ENCODE results near the gene CALD1. TPM values are rescaled to one million over a fixed set of nuclear protein-coding genes. Genes with fewer than 3 reads are reported as not detected.

Gene CALD1
- total and polyA plus RNA-seq, 9 donors, result 79.3 to 209 (median 128) TPM

- H3K4me3 ChIP-seq (ENCODE audit: low read length), result no peak overlapping the region
- H3K27ac ChIP-seq (ENCODE audit: low read length), result no peak overlapping the region
- H3K27me3 ChIP-seq (ENCODE audit: control insufficient read depth, insufficient read depth, low read length), result no peaks in the 10 kb centered on the region
- no peaks in the 10 kb centered on the region for H3K9me3 ChIP-seq (replicated peaks; ENCODE audit: control insufficient read depth, low read depth, low read length)
- WGBS (ENCODE audit: insufficient coverage), result no CpG with 5 or more reads among the region's 4 CpGs
- H3K36me3 ChIP-seq (ENCODE audit: control insufficient read depth, insufficient read depth, low read length), result no peaks in the 10 kb centered on the region
- DNase-seq, result no peak
- no peaks in the 10 kb centered on the region for H3K4me1 ChIP-seq (ENCODE audit: control insufficient read depth, insufficient read depth, low read length)
These were observed 23.3 kb downstream of the CALD1 start for GRCh38 chr7:134802762-134803161.

- no peaks in the 10 kb centered on the region for H3K27me3 ChIP-seq (ENCODE audit: control insufficient read depth, insufficient read depth, low read length)
- H3K36me3 ChIP-seq (ENCODE audit: control insufficient read depth, insufficient read depth, low read length), result no peaks in the 10 kb centered on the region
- no peak overlapping the region for H3K27ac ChIP-seq (ENCODE audit: low read length)
- DNase-seq, result no peak
- no peaks in the 10 kb centered on the region for H3K4me1 ChIP-seq (ENCODE audit: control insufficient read depth, insufficient read depth, low read length)
- no CpG with 5 or more reads among the region's 2 CpGs for WGBS (ENCODE audit: insufficient coverage)
- no peaks in the 10 kb centered on the region for H3K9me3 ChIP-seq (replicated peaks; ENCODE audit: control insufficient read depth, low read depth, low read length)
- no peak overlapping the region for H3K4me3 ChIP-seq (ENCODE audit: low read length)
These were observed 24.9 kb downstream of the CALD1 start for GRCh38 chr7:134804351-134804750.

- Histone ChIP-seq H3K9me3 (replicated peaks; ENCODE audit: control insufficient read depth, low read depth, low read length) (no peaks in the 10 kb centered on the region), H3K27ac (ENCODE audit: low read length) (no peak overlapping the region), H3K4me1 (ENCODE audit: control insufficient read depth, insufficient read depth, low read length) (no peaks in the 10 kb centered on the region), H3K27me3 (ENCODE audit: control insufficient read depth, insufficient read depth, low read length) (no peaks in the 10 kb centered on the region), H3K36me3 (ENCODE audit: control insufficient read depth, insufficient read depth, low read length) (no peaks in the 10 kb centered on the region), H3K4me3 (ENCODE audit: low read length) (no peak overlapping the region)
- no peak for DNase-seq
- WGBS (ENCODE audit: insufficient coverage), result 71% methylated on average over 1 of the region's 3 CpGs
These were observed 25.4 kb downstream of the CALD1 start for GRCh38 chr7:134804854-134805253.

GRCh38 chr7:134806197-134806596, 26.8 kb downstream of the CALD1 start:
- no peaks in the 10 kb centered on the region for H3K36me3 ChIP-seq (ENCODE audit: control insufficient read depth, insufficient read depth, low read length)
- no peak overlapping the region for H3K4me3 ChIP-seq (ENCODE audit: low read length)
- H3K27ac ChIP-seq (ENCODE audit: low read length), result no peak overlapping the region
- no peak for DNase-seq
- no peaks in the 10 kb centered on the region for H3K9me3 ChIP-seq (replicated peaks; ENCODE audit: control insufficient read depth, low read depth, low read length)
- H3K4me1 ChIP-seq (ENCODE audit: control insufficient read depth, insufficient read depth, low read length), result peaks cover 3% of the 10 kb centered on the region
- H3K27me3 ChIP-seq (ENCODE audit: control insufficient read depth, insufficient read depth, low read length), result no peaks in the 10 kb centered on the region
- no CpG with 5 or more reads among the region's 4 CpGs for WGBS (ENCODE audit: insufficient coverage)

GRCh38 chr7:134809616-134810015, 30.2 kb downstream of the CALD1 start:
- no peaks in the 10 kb centered on the region for H3K27me3 ChIP-seq (ENCODE audit: control insufficient read depth, insufficient read depth, low read length)
- DNase-seq, result no peak
- H3K4me3 ChIP-seq (ENCODE audit: low read length), result no peak overlapping the region
- H3K36me3 ChIP-seq (ENCODE audit: control insufficient read depth, insufficient read depth, low read length), result no peaks in the 10 kb centered on the region
- H3K4me1 ChIP-seq (ENCODE audit: control insufficient read depth, insufficient read depth, low read length), result peaks cover 3% of the 10 kb centered on the region
- H3K27ac ChIP-seq (ENCODE audit: low read length), result no peak overlapping the region
- H3K9me3 ChIP-seq (replicated peaks; ENCODE audit: control insufficient read depth, low read depth, low read length), result no peaks in the 10 kb centered on the region
- WGBS (ENCODE audit: insufficient coverage), result no CpG with 5 or more reads among the region's 1 CpG

GRCh38 chr7:134811765-134812164, 32.3 kb downstream of the CALD1 start:
- Histone ChIP-seq H3K4me3 (ENCODE audit: low read length) (no peak overlapping the region), H3K9me3 (replicated peaks; ENCODE audit: control insufficient read depth, low read depth, low read length) (no peaks in the 10 kb centered on the region), H3K27ac (ENCODE audit: low read length) (no peak overlapping the region), H3K36me3 (ENCODE audit: control insufficient read depth, insufficient read depth, low read length) (no peaks in the 10 kb centered on the region), H3K4me1 (ENCODE audit: control insufficient read depth, insufficient read depth, low read length) (peaks cover 3% of the 10 kb centered on the region), H3K27me3 (ENCODE audit: control insufficient read depth, insufficient read depth, low read length) (no peaks in the 10 kb centered on the region)
- WGBS (ENCODE audit: insufficient coverage), result no CpG with 5 or more reads among the region's 3 CpGs
- DNase-seq, result peak; percentile 69

- Histone ChIP-seq H3K4me1 (ENCODE audit: control insufficient read depth, insufficient read depth, low read length) (peaks cover 3% of the 10 kb centered on the region), H3K36me3 (ENCODE audit: control insufficient read depth, insufficient read depth, low read length) (no peaks in the 10 kb centered on the region), H3K27me3 (ENCODE audit: control insufficient read depth, insufficient read depth, low read length) (no peaks in the 10 kb centered on the region), H3K27ac (ENCODE audit: low read length) (no peak overlapping the region), H3K9me3 (replicated peaks; ENCODE audit: control insufficient read depth, low read depth, low read length) (no peaks in the 10 kb centered on the region), H3K4me3 (ENCODE audit: low read length) (no peak overlapping the region)
- DNase-seq, result no peak
- 78% methylated on average over 6 of the region's 6 CpGs for WGBS (ENCODE audit: insufficient coverage)
These were observed 34.4 kb downstream of the CALD1 start for GRCh38 chr7:134813663-134814396.

GRCh38 chr7:134814730-134815364, 35.4 kb downstream of the CALD1 start:
- Histone ChIP-seq H3K9me3 (replicated peaks; ENCODE audit: control insufficient read depth, low read depth, low read length) (no peaks in the 10 kb centered on the region), H3K27ac (ENCODE audit: low read length) (no peak overlapping the region), H3K4me1 (ENCODE audit: control insufficient read depth, insufficient read depth, low read length) (peaks cover 3% of the 10 kb centered on the region), H3K36me3 (ENCODE audit: control insufficient read depth, insufficient read depth, low read length) (no peaks in the 10 kb centered on the region), H3K4me3 (ENCODE audit: low read length) (no peak overlapping the region), H3K27me3 (ENCODE audit: control insufficient read depth, insufficient read depth, low read length) (no peaks in the 10 kb centered on the region)
- WGBS (ENCODE audit: insufficient coverage), result no CpG with 5 or more reads among the region's 4 CpGs
- DNase-seq, result no peak

- H3K36me3 ChIP-seq (ENCODE audit: control insufficient read depth, insufficient read depth, low read length), result no peaks in the 10 kb centered on the region
- no peak for DNase-seq
- H3K4me3 ChIP-seq (ENCODE audit: low read length), result no peak overlapping the region
- H3K27ac ChIP-seq (ENCODE audit: low read length), result no peak overlapping the region
- no peaks in the 10 kb centered on the region for H3K27me3 ChIP-seq (ENCODE audit: control insufficient read depth, insufficient read depth, low read length)
- no peaks in the 10 kb centered on the region for H3K4me1 ChIP-seq (ENCODE audit: control insufficient read depth, insufficient read depth, low read length)
- 77% methylated on average over 3 of the region's 9 CpGs for WGBS (ENCODE audit: insufficient coverage)
- H3K9me3 ChIP-seq (replicated peaks; ENCODE audit: control insufficient read depth, low read depth, low read length), result no peaks in the 10 kb centered on the region
These were observed 39.3 kb downstream of the CALD1 start for GRCh38 chr7:134818613-134819345.

- Histone ChIP-seq H3K36me3 (ENCODE audit: control insufficient read depth, insufficient read depth, low read length) (no peaks in the 10 kb centered on the region), H3K27me3 (ENCODE audit: control insufficient read depth, insufficient read depth, low read length) (no peaks in the 10 kb centered on the region), H3K27ac (ENCODE audit: low read length) (no peak overlapping the region), H3K4me1 (ENCODE audit: control insufficient read depth, insufficient read depth, low read length) (no peaks in the 10 kb centered on the region), H3K9me3 (replicated peaks; ENCODE audit: control insufficient read depth, low read depth, low read length) (no peaks in the 10 kb centered on the region), H3K4me3 (ENCODE audit: low read length) (no peak overlapping the region)
- DNase-seq, result no peak
- 83% methylated on average over 2 of the region's 4 CpGs for WGBS (ENCODE audit: insufficient coverage)
These were observed 40.0 kb downstream of the CALD1 start for GRCh38 chr7:134819401-134819800.
